SH-SY5Y (cell line): ENCODE data around the gene TMEM151B.

Source experiments
- GATA2 ChIP-seq: IDR thresholded peaks from 2 replicates; pipeline ENCODE4 v1.6.1; 2011; ENCODE audit warnings: mild to moderate bottlenecking, low read depth, low read length
- GATA3 ChIP-seq: IDR thresholded peaks from 2 replicates; pipeline ENCODE4 v1.6.1; 2011; ENCODE audit warnings: low read depth, mild to moderate bottlenecking, low read length, moderate library complexity

DNA sequence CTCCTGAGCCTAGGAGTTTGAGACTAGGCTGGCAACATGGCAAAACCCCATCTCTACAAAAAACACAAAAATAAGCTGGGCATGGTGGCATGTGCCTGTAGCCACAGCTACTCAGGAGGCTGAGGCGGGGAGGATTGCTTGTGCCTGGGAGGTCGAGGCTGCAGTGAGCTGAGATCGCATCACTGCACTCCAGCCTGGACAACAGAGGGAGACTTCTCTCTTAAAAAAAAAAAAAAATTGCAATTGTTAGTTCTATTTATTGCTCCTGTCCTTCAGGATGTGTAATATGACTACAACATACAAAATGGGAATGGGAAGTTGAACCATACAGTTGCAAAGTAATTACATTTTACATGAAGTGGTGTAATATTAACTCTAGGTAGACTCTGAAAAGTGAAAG, 51.0 kb downstream of the TMEM151B start:
- no peak for TF ChIP-seq GATA2
- TF ChIP-seq GATA3, result no peak
